AG04449 (cell line): ENCODE data around the gene LRRC28.

Experiments
- CTCF ChIA-PET: fragments of 350-600 bp; formaldehyde crosslinking; extraction: SDS; loops from one replicate; lab custom pipeline; 2021; ENCODE audit warnings: antibody characterized with exemption; lab: Yijun Ruan, JAX
- POLR2A ChIA-PET: fragments of 400-600, 350-600 bp; formaldehyde crosslinking; extraction: SDS; loops from one replicate; lab custom pipeline; 2020; ENCODE audit warnings: antibody characterized with exemption, inconsistent platforms; lab: Yijun Ruan, JAX
- DNase-seq: peaks from one replicate; pipeline ENCODE4 v3.0.0-alpha.2; 2010; ENCODE audit warnings: low read depth, low spot score
- H3K4me3 ChIP-seq: 2 replicates; pipeline ENCODE4 v1.5.1; 2011; ENCODE audit warnings: low read depth, mild to moderate bottlenecking, control low read depth, low read length
- TF ChIP-seq, protein P1 (sequence below): IDR thresholded peaks from one replicate; pipeline ENCODE4 v1.5.1; 2011; ENCODE audit warnings: mild to moderate bottlenecking, moderate library complexity, low read length, control low read depth, inconsistent platforms; ENCODE audit not compliant: insufficient read depth; ENCODE audit errors: missing control alignments

The LRRC28 gene

GRCh38 chr15:99273801-99274200 lies 22.5 kb downstream of the LRRC28 start:
- DNase-seq: no peak
- ChIA-PET CTCF (interaction anchor here (0.7 to 21.6 kb wide), 21 partner anchors 8 to 1599 kb away, joined by 3 to 335 read pairs (median 17); partner anchors contain the start of gene LYSMD4), POLR2A (interaction anchor here (0.6 kb wide), 1 partner anchor 440 kb away, joined by 3 read pairs; no protein-coding TSS in a partner anchor)
- TF ChIP-seq, protein P1, sequence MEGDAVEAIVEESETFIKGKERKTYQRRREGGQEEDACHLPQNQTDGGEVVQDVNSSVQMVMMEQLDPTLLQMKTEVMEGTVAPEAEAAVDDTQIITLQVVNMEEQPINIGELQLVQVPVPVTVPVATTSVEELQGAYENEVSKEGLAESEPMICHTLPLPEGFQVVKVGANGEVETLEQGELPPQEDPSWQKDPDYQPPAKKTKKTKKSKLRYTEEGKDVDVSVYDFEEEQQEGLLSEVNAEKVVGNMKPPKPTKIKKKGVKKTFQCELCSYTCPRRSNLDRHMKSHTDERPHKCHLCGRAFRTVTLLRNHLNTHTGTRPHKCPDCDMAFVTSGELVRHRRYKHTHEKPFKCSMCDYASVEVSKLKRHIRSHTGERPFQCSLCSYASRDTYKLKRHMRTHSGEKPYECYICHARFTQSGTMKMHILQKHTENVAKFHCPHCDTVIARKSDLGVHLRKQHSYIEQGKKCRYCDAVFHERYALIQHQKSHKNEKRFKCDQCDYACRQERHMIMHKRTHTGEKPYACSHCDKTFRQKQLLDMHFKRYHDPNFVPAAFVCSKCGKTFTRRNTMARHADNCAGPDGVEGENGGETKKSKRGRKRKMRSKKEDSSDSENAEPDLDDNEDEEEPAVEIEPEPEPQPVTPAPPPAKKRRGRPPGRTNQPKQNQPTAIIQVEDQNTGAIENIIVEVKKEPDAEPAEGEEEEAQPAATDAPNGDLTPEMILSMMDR: no peak
- H3K4me3 ChIP-seq: no peak overlapping the region

- no peak overlapping the region for H3K4me3 ChIP-seq
- POLR2A ChIA-PET: no interaction called here
- no peak for DNase-seq
- CTCF ChIA-PET: interaction anchor here (1.1 to 21.6 kb wide), 9 partner anchors 9 to 1297 kb away, joined by 3 to 335 read pairs (median 22); partner anchors contain the start of gene LYSMD4
- TF ChIP-seq, protein P1: no peak
Observed at GRCh38 chr15:99275061-99275460, 23.8 kb downstream of the LRRC28 start.

DNA sequence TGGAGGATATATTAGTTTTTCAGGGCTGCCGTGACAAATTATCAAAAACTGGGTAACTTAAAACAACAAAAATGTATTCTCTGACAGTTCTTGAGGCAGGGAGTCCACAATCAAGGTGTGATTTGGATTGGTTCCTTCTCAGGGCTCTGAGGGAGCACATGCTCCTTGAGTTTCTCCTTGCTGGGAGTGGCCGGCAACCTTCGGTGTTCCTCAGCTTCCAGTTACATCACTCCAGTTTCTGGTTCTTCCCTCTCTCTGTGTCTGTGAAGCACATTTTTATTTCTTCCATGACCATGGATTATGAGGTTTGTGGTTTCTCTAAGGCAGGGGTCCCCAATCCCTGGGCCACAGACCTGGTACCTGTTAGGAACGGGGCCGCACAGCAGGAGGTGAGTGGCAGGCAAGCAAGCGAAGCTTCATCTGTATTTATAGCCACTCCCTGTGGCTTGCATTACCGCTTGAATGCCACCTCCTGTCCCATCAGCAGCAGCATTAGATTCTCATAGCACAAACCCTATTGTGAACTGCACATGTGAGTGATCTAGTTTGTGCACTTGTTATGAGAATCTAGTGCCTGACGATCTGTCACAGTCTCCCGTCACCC lies 24.3 kb downstream of the LRRC28 start:
- TF ChIP-seq, protein P1: no peak
- H3K4me3 ChIP-seq: no peak overlapping the region
- no peak for DNase-seq
- POLR2A ChIA-PET: no interaction called here
- CTCF ChIA-PET: interaction anchor here (0.9 to 21.6 kb wide), 7 partner anchors 9 to 1297 kb away, joined by 3 to 335 read pairs (median 3); no protein-coding TSS in a partner anchor

GRCh38 chr15:99279290-99279689 lies 28.0 kb downstream of the LRRC28 start:
- CTCF ChIA-PET: interaction anchor here (1.9 to 21.6 kb wide), 3 partner anchors 10 to 476 kb away, joined by 6 to 335 read pairs (median 200); no protein-coding TSS in a partner anchor
- TF ChIP-seq, protein P1: no peak
- POLR2A ChIA-PET: no interaction called here
- no peak overlapping the region for H3K4me3 ChIP-seq
- DNase-seq: no peak

DNA sequence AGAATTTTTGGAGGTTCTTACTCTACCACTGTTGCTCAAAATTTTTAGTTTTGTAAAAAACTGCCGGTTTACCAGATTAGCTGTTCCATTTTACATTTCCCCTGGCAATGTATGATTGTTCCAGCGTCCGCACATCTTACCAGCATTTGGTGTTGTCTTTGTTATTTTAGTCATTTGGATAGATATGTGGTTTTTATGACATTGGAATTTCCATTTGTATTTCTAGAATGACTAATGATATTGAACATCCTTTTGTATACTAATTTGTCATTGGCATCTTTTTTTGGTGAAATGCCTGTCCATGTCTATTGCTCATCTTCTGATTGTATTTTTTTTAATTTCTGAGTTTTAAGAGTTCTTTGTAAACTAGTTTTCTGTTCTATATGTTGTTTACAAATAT lies 28.5 kb downstream of the LRRC28 start:
- ChIA-PET CTCF (interaction anchor here (1.9 to 21.6 kb wide), 4 partner anchors 7 to 475 kb away, joined by 6 to 335 read pairs (median 116); no protein-coding TSS in a partner anchor), POLR2A (no interaction called here)
- no peak overlapping the region for H3K4me3 ChIP-seq

DNA sequence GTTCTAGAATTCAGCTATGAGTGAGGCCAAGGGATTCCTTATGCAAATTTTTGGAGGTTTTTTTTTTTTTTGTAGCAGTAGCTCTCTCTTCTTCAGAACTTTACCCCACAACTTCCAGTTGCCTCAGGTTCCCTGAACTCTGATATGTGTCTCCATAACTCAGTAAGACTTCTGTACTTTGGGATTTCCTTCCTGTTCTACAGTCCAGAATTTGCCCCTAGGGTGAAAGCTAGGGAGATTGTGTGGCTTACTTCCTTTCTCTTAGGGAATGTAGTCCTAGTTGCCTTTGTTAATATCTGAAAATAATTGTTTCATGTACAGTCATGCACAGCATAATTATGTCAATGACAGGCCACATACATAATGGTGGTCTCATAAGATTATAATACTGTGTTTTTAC lies 30.8 kb downstream of the LRRC28 start:
- TF ChIP-seq, protein P1: no peak
- CTCF ChIA-PET: interaction anchor here (0.8 to 21.6 kb wide), 10 partner anchors 9 to 1726 kb away, joined by 3 to 335 read pairs (median 6); no protein-coding TSS in a partner anchor
- no peak for DNase-seq
- no peak overlapping the region for H3K4me3 ChIP-seq
- POLR2A ChIA-PET: no interaction called here

More for the DNA sequence above, 28.5 kb downstream of the LRRC28 start:
- DNase-seq: no peak
- TF ChIP-seq, protein P1: no peak
